WI38 (cell line): ENCODE results near the gene TMEM35A.
"Not testable (repeated sequence)": the region's sequence is repeated elsewhere in the genome, so short reads cannot be mapped to it uniquely, and the experiment has no call there.

Experiments used
- H3K4me3 ChIP-seq: 2 replicates; pipeline ENCODE4 v1.5.1; 2011; ENCODE audit warnings: low read depth, mild to moderate bottlenecking, control low read depth, low read length
- CTCF ChIP-seq: IDR thresholded peaks from 2 replicates; pipeline ENCODE4 v1.5.1; 2012; ENCODE audit warnings: low read depth, mild to moderate bottlenecking, control low read depth, low read length

TMEM35A gene

GRCh38 chrX:101078716-101079598 lies at the start of gene TMEM35A:
TSS of gene TMEM35A (plus strand) at chrX:101078879. CDS start at chrX:101079003, 124 bp downstream.
- peak within 1 kb of the TSS; percentile 61 for H3K4me3 ChIP-seq
- TF ChIP-seq CTCF: no peak

GRCh38 chrX:101029665-101030064 lies 49.0 kb upstream of the TMEM35A start:
- H3K4me3 ChIP-seq: no peak overlapping the region
- no peak for TF ChIP-seq CTCF

GRCh38 chrX:101037231-101037630 lies 41.4 kb upstream of the TMEM35A start:
- no peak for TF ChIP-seq CTCF

GRCh38 chrX:101040197-101040596 lies 38.5 kb upstream of the TMEM35A start:
- H3K4me3 ChIP-seq: no peak overlapping the region
- TF ChIP-seq CTCF: no peak

More at GRCh38 chrX:101037231-101037630, 41.4 kb upstream of the TMEM35A start:
- no peak overlapping the region for H3K4me3 ChIP-seq

- no peak for TF ChIP-seq CTCF
These were observed 27.5 kb upstream of the TMEM35A start for GRCh38 chrX:101051153-101051548.

GRCh38 chrX:101051549-101052302 lies 27.0 kb upstream of the TMEM35A start, which contains the start of gene TRMT2B:
TSS of gene TRMT2B (minus strand) at chrX:101052111. CDS start at chrX:101042289, 9,822 bp downstream.
- no peak for TF ChIP-seq CTCF
- H3K4me3 ChIP-seq: peak within 1 kb of the TSS; percentile 55

More at GRCh38 chrX:101051153-101051548, 27.5 kb upstream of the TMEM35A start:
- H3K4me3 ChIP-seq: peak overlapping the region; percentile 55

- H3K4me3 ChIP-seq: not testable (repeated sequence)
These were observed 22.1 kb upstream of the TMEM35A start for GRCh38 chrX:101056551-101056950.
